Panc1 (cell line): ENCODE results near the gene MACROD2.

Experiments used
- CTCF ChIP-seq: fragments of 450-650 bp; IDR thresholded peaks from 2 replicates; pipeline ENCODE4 v1.5.1; 2017; ENCODE audit warnings: mild to moderate bottlenecking
- SIN3A ChIP-seq: IDR thresholded peaks from 2 replicates; pipeline ENCODE4 v1.6.1; 2012; ENCODE audit warnings: low read depth, mild to moderate bottlenecking, low read length, moderate library complexity, borderline replicate concordance; ENCODE audit not compliant: insufficient read depth

DNA sequence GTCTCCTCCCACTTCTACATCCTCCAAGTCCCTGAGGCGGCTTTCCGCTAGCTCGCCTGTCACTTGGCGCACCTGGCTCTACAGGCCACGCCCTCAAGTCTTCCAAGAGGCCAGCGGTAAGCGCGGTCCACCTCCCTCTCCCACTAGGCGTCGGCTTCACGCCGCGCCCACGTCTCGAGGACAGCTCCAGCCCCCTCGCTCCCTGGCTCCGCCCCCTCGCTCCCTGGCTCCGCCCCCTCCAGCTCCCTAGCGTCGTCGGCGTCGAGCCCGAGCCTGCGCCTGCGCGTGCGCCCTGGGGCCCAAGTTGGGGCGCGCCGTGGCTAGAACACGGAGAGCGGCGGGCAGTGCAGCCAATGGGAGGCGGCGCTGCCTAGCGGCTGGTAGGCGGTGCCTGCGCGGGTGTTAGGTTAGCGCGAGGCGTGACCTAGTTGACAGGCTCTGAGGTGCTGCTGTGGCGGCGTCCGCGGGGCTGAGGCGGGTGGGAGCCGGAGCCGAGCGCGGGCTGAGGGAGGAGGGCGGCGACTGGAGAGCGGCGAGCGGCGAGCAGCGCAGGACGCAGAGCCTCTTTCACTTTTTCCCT is at the start of gene MACROD2:
- no peak for TF ChIP-seq CTCF
- TF ChIP-seq SIN3A: no peak
